Testis (tissue), 2 donors: ENCODE measurements around the gene TMUB1.

Experiments
- CTCF ChIP-seq, 3 experiments: fragments of 450-650 bp in 2 of 3; fragments of 200-600 bp in 1 of 3; sonication (generic) in 1 of 3; IDR thresholded peaks; one replicate each; pipeline ENCODE4 v1.5.1; 2016 to 2019; ENCODE audit warnings: antibody characterized with exemption in 3 of 3, mild to moderate bottlenecking in 2 of 3, moderate library complexity in 1 of 3
- POLR2A ChIP-seq: fragments of 450-650 bp; IDR thresholded peaks from one replicate; pipeline ENCODE4 v1.6.1; 2017; ENCODE audit warnings: antibody characterized with exemption, mild to moderate bottlenecking, moderate library complexity

GRCh38 chr7:151068069-151068773 lies 15.1 kb downstream of the TMUB1 start:
- no peak for TF ChIP-seq POLR2A
- no peak for TF ChIP-seq CTCF (IDR thresholded peaks at IDR 0.05)
